ENCODE measurements around the gene SYCP3. TPM values are rescaled to one million over a fixed set of nuclear protein-coding genes. Genes with fewer than 3 reads are reported as not detected.

Gene SYCP3
- total RNA-seq, 4 donors from 2014 or later, result not detected

- 100% methylated on average over 1 of the region's 1 CpG for WGBS
- no peaks in the 10 kb centered on the region for H3K9me3 ChIP-seq
- intact Hi-C loops (cut with DNase I), result no loop called here
- H3K27me3 ChIP-seq, result no peaks in the 10 kb centered on the region
- peaks cover 0 to 13% (median 4%) of the 10 kb centered on the region in 4 donors for H3K4me1 ChIP-seq
- no peak for DNase-seq (ENCODE audit: extremely low spot score)
- no peak overlapping the region for H3K4me3 ChIP-seq
- H3K27ac ChIP-seq (replicated peaks in 1 of 4), result no peak overlapping the region
- H3K36me3 ChIP-seq, result peaks cover 4 to 83% (median 43%) of the 10 kb centered on the region in 4 donors
- TF ChIP-seq POLR2A (IDR thresholded peaks at IDR 0.05; ENCODE audit: low read depth) (no peak), EP300 (IDR thresholded peaks at IDR 0.05) (no peak), POLR2AphosphoS5 (IDR thresholded peaks at IDR 0.05) (no peak), CTCF (IDR thresholded peaks at IDR 0.05) (no peak)
These were observed 28.3 kb upstream of the SYCP3 start for GRCh38 chr12:101767537-101767936.

GRCh38 chr12:101764051-101764792 lies 25.0 kb upstream of the SYCP3 start:
- TF ChIP-seq POLR2A (IDR thresholded peaks at IDR 0.05; ENCODE audit: low read depth) (no peak), POLR2AphosphoS5 (IDR thresholded peaks at IDR 0.05) (no peak), CTCF (IDR thresholded peaks at IDR 0.05) (no peak), EP300 (IDR thresholded peaks at IDR 0.05) (no peak)
- peaks cover 5 to 70% (median 24%) of the 10 kb centered on the region in 4 donors for H3K36me3 ChIP-seq
- WGBS, result 58% methylated on average over 5 of the region's 5 CpGs
- peaks cover 0 to 13% (median 4%) of the 10 kb centered on the region in 4 donors for H3K4me1 ChIP-seq
- no peaks in the 10 kb centered on the region for H3K27me3 ChIP-seq
- H3K4me3 ChIP-seq, result no peak overlapping the region
- DNase-seq (ENCODE audit: extremely low spot score), result no peak
- intact Hi-C loops (cut with DNase I), result loop anchor here (5.0 kb wide), 1 partner anchor 347 kb away; no protein-coding TSS in a partner anchor
- peak overlapping the region in 1 of 4 donors; percentile 20 for H3K27ac ChIP-seq (replicated peaks in 1 of 4)
- H3K9me3 ChIP-seq, result no peaks in the 10 kb centered on the region

GRCh38 chr12:101763246-101763931 lies 24.1 kb upstream of the SYCP3 start:
- peaks cover 5 to 68% (median 29%) of the 10 kb centered on the region in 4 donors for H3K36me3 ChIP-seq
- no peak overlapping the region for H3K4me3 ChIP-seq
- TF ChIP-seq POLR2A (IDR thresholded peaks at IDR 0.05; ENCODE audit: low read depth) (no peak), CTCF (IDR thresholded peaks at IDR 0.05) (no peak), POLR2AphosphoS5 (IDR thresholded peaks at IDR 0.05) (no peak), EP300 (IDR thresholded peaks at IDR 0.05) (no peak)
- no peaks in the 10 kb centered on the region for H3K27me3 ChIP-seq
- peaks cover 0 to 13% (median 4%) of the 10 kb centered on the region in 4 donors for H3K4me1 ChIP-seq
- peak overlapping the region in 1 of 4 donors; percentile 20 for H3K27ac ChIP-seq (replicated peaks in 1 of 4)
- no peaks in the 10 kb centered on the region for H3K9me3 ChIP-seq
- DNase-seq (ENCODE audit: extremely low spot score), result no peak
- intact Hi-C loops (cut with DNase I), result loop anchor here (5.0 kb wide), 1 partner anchor 346 kb away; no protein-coding TSS in a partner anchor
- WGBS, result 79% methylated on average over 6 of the region's 6 CpGs

GRCh38 chr12:101761781-101762180 lies 22.5 kb upstream of the SYCP3 start:
- Histone ChIP-seq H3K27ac (replicated peaks in 1 of 4) (no peak overlapping the region), H3K4me1 (peaks cover 0 to 13% (median 4%) of the 10 kb centered on the region in 4 donors), H3K36me3 (peaks cover 5 to 66% (median 22%) of the 10 kb centered on the region in 4 donors), H3K9me3 (no peaks in the 10 kb centered on the region), H3K27me3 (no peaks in the 10 kb centered on the region), H3K4me3 (no peak overlapping the region)
- no peak for DNase-seq (ENCODE audit: extremely low spot score)
- TF ChIP-seq CTCF (IDR thresholded peaks at IDR 0.05), result no peak
- TF ChIP-seq POLR2A (IDR thresholded peaks at IDR 0.05; ENCODE audit: low read depth), result no peak
- no peak for TF ChIP-seq POLR2AphosphoS5 (IDR thresholded peaks at IDR 0.05)
- TF ChIP-seq EP300 (IDR thresholded peaks at IDR 0.05), result no peak
- intact Hi-C loops (cut with DNase I), result loop anchor here (5.0 kb wide), 1 partner anchor 344 kb away; no protein-coding TSS in a partner anchor
- WGBS, result 92% methylated on average over 4 of the region's 4 CpGs

Measured in esophagus muscularis mucosa (tissue), 4 donors.